Left lung (tissue), 10 donors: Measurements from ENCODE around the gene GPR107. TPM values are rescaled to one million over a fixed set of nuclear protein-coding genes. Genes with fewer than 3 reads are reported as not detected.

Source experiments
- ATAC-seq: fragments of 200-7000 bp; cut with Tn5 transposase; one replicate; pipeline ENCODE4 v1.9.1; 2020; ENCODE audit warnings: moderate library complexity
- DNase-seq, 4 donors: peaks; one replicate each; pipeline ENCODE4 v3.0.0-alpha.2; 2013 to 2020
- H3K27ac ChIP-seq, 2 donors: fragments of 200-600 bp; sonication (generic) in 1 of 2; one replicate each; pipeline versions ENCODE4 v1.5.0 to v1.8.0; 2020 to 2021
- H3K27me3 ChIP-seq, 2 donors: fragments of 200-600 bp; sonication (generic) in 1 of 2; one replicate each; pipeline versions ENCODE4 v1.5.0 to v1.8.0; 2020 to 2021
- H3K36me3 ChIP-seq, 2 donors: fragments of 200-600 bp; sonication (generic) in 1 of 2; one replicate each; pipeline versions ENCODE4 v1.5.0 to v1.8.0; 2020 to 2021
- H3K4me1 ChIP-seq, 2 donors: fragments of 200-600 bp; one replicate each; pipeline ENCODE4 v1.8.0; 2021
- H3K4me3 ChIP-seq, 2 donors: fragments of 200-600 bp; sonication (generic) in 1 of 2; one replicate each; pipeline versions ENCODE4 v1.5.0 to v1.8.0; 2020 to 2021; ENCODE audit warnings: mild to moderate bottlenecking in 1 of 2
- H3K9me3 ChIP-seq, 2 donors: fragments of 200-600 bp; sonication (generic) in 1 of 2; one replicate each; pipeline versions ENCODE4 v1.5.0 to v1.8.0; 2020 to 2021
- CTCF ChIP-seq, 2 donors: fragments of 200-600 bp; sonication (generic) in 1 of 2; IDR thresholded peaks; one replicate each; pipeline versions ENCODE4 v1.5.0 to v1.8.0; 2021; ENCODE audit warnings: antibody characterized with exemption in 2 of 2
- intact Hi-C, 2 donors: fragments of 100-400 bp; cut with DNase I; formaldehyde crosslinking; loops; one replicate each; pipeline versions ENCODE4 v1.11.2 to v1.14.2; 2022
- polyA plus RNA-seq, 6 donors: library from polyadenylated mRNA; unstranded; fragments of 120-200 nt; gene quantifications; one replicate each; pipeline ENCODE4 v1.2.1, GENCODE V29; 2013; ENCODE audit not compliant: insufficient read length in 6 of 6
- total RNA-seq, 2 donors: library from RNA; stranded (reverse); fragmentation: NEBNext Ultra II Directional; extraction: Animal tissue kit (Norgen Biotek cat#: 25700); gene quantifications; one replicate each; pipeline ENCODE4 v1.2.1, GENCODE V29; 2021
- donor health status: DM: no; HTN: yes; CAD: no.
- donor health status: DM: no; HTN: no; CAD: no.

Gene GPR107
- total and polyA plus RNA-seq, 8 donors = 43.0 to 52.4 (median 47.6) TPM

- TF ChIP-seq CTCF (IDR thresholded peaks at IDR 0.05) = no peak
- intact Hi-C loops = no loop called here
- no peak for ATAC-seq
These were observed 124.4 kb downstream of the GPR107 start for GRCh38 chr9:130177898-130178805.

GRCh38 chr9:130179331-130179907, 125.7 kb downstream of the GPR107 start:
- intact Hi-C loops = no loop called here
- Histone ChIP-seq H3K27ac (no peak overlapping the region), H3K4me1 (no peaks in the 10 kb centered on the region), H3K9me3 (no peaks in the 10 kb centered on the region), H3K27me3 (peaks cover 0 to 2% of the 10 kb centered on the region in 2 donors), H3K36me3 (no peaks in the 10 kb centered on the region), H3K4me3 (no peak overlapping the region)
- DNase-seq = no peak
- ATAC-seq = no peak
- no peak for TF ChIP-seq CTCF (IDR thresholded peaks at IDR 0.05)

More at GRCh38 chr9:130177898-130178805, 124.4 kb downstream of the GPR107 start:
- H3K4me3 ChIP-seq = no peak overlapping the region
- H3K27ac ChIP-seq = no peak overlapping the region
- H3K4me1 ChIP-seq = peaks cover 0 to 6% of the 10 kb centered on the region in 2 donors
- no peaks in the 10 kb centered on the region for H3K9me3 ChIP-seq
- no peak for DNase-seq
- no peaks in the 10 kb centered on the region for H3K36me3 ChIP-seq
- H3K27me3 ChIP-seq = peaks cover 0 to 15% of the 10 kb centered on the region in 2 donors

GRCh38 chr9:130180516-130180915, 126.8 kb downstream of the GPR107 start:
- intact Hi-C loops = no loop called here
- Histone ChIP-seq H3K4me1 (no peaks in the 10 kb centered on the region), H3K9me3 (no peaks in the 10 kb centered on the region), H3K4me3 (no peak overlapping the region), H3K27me3 (no peaks in the 10 kb centered on the region), H3K36me3 (no peaks in the 10 kb centered on the region), H3K27ac (no peak overlapping the region)
- no peak for ATAC-seq
- TF ChIP-seq CTCF (IDR thresholded peaks at IDR 0.05) = no peak
- no peak for DNase-seq

GRCh38 chr9:130181678-130182380, 128.1 kb downstream of the GPR107 start:
- H3K27me3 ChIP-seq = no peaks in the 10 kb centered on the region
- intact Hi-C loops = no loop called here
- H3K9me3 ChIP-seq = no peaks in the 10 kb centered on the region
- TF ChIP-seq CTCF (IDR thresholded peaks at IDR 0.05) = no peak
- no peaks in the 10 kb centered on the region for H3K4me1 ChIP-seq
- DNase-seq (no peak), ATAC-seq (no peak)
- no peak overlapping the region for H3K4me3 ChIP-seq
- H3K36me3 ChIP-seq = no peaks in the 10 kb centered on the region
- H3K27ac ChIP-seq = no peak overlapping the region
